NT2/D1 (cell line): ENCODE data around the gene CALU.

Experiments used
- DNase-seq: peaks from one replicate; pipeline ENCODE4 v3.0.0-alpha.2; 2011; ENCODE audit warnings: low read depth, low spot score
- H3K27me3 ChIP-seq: 2 replicates; pipeline ENCODE4 v1.6.0; 2011; ENCODE audit warnings: mild to moderate bottlenecking; ENCODE audit not compliant: insufficient read length, insufficient read depth
- H3K36me3 ChIP-seq: 2 replicates; pipeline ENCODE4 v1.6.1; 2011; ENCODE audit warnings: mild to moderate bottlenecking, low read length, mixed read lengths; ENCODE audit not compliant: insufficient read depth, insufficient read length
- H3K4me1 ChIP-seq: 2 replicates; pipeline ENCODE4 v1.5.1; 2011; ENCODE audit not compliant: insufficient read depth, insufficient read length
- H3K4me3 ChIP-seq: 2 replicates; pipeline ENCODE4 v1.5.1; 2011; ENCODE audit warnings: low read depth; ENCODE audit not compliant: insufficient read length
- H3K9ac ChIP-seq: 2 replicates; pipeline ENCODE4 v1.6.0; 2011; ENCODE audit warnings: low read depth; ENCODE audit not compliant: insufficient read length
- H3K9me3 ChIP-seq: 2 replicates; pipeline ENCODE4 v1.5.1; 2011; ENCODE audit warnings: mild to moderate bottlenecking, low read length; ENCODE audit not compliant: insufficient read depth
- SUZ12 ChIP-seq: IDR thresholded peaks from 2 replicates; pipeline ENCODE4 v1.6.1; 2011; ENCODE audit not compliant: insufficient read length, insufficient read depth; ENCODE audit errors: extremely low read depth
- YY1 ChIP-seq: IDR thresholded peaks from 2 replicates; pipeline ENCODE4 v1.6.1; 2011; ENCODE audit not compliant: insufficient read length, insufficient read depth
- ZNF274 ChIP-seq: IDR thresholded peaks from 2 replicates; pipeline ENCODE4 v1.6.1; 2011; ENCODE audit warnings: mild to moderate bottlenecking, low read depth, low read length

CALU gene

GRCh38 chr7:128804484-128804883, 65.3 kb downstream of the CALU start:
- Histone ChIP-seq H3K9ac (no peak overlapping the region), H3K4me3 (no peak overlapping the region), H3K9me3 (no peaks in the 10 kb centered on the region), H3K4me1 (no peaks in the 10 kb centered on the region), H3K36me3 (peaks cover 44% of the 10 kb centered on the region), H3K27me3 (no peaks in the 10 kb centered on the region)
- TF ChIP-seq YY1 (no peak), SUZ12 (no peak), ZNF274 (no peak)
- DNase-seq, result no peak

DNA sequence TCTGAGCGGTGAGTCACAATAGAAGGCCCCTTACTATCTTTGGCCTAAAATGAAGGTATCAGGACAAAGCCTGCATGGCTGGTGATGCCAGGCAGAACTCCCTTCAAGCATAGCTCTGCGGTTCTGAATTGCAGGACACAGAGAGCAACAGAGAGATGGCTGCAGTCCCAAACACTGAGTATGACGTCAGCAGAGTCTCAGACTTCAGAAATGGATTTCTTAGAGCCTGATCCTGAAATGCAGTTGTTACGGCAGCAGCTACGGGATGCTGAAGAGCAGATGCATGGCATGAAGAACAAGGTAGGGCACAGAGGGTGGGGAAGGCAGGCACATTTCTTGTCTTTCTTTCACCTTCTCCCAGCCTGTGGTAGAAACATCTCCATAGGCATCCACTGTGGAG, 66.1 kb downstream of the CALU start:
- no peak for DNase-seq
- Histone ChIP-seq H3K9ac (no peak overlapping the region), H3K4me3 (no peak overlapping the region), H3K27me3 (no peaks in the 10 kb centered on the region), H3K4me1 (no peaks in the 10 kb centered on the region), H3K36me3 (peaks cover 47% of the 10 kb centered on the region), H3K9me3 (no peaks in the 10 kb centered on the region)
- TF ChIP-seq SUZ12 (no peak), ZNF274 (no peak), YY1 (no peak)

- Histone ChIP-seq H3K36me3 (peaks cover 41% of the 10 kb centered on the region), H3K9me3 (no peaks in the 10 kb centered on the region), H3K9ac (no peak overlapping the region), H3K4me3 (no peak overlapping the region), H3K27me3 (no peaks in the 10 kb centered on the region), H3K4me1 (no peaks in the 10 kb centered on the region)
- DNase-seq, result no peak
- TF ChIP-seq SUZ12 (no peak), ZNF274 (no peak), YY1 (no peak)
Measured at GRCh38 chr7:128807191-128807590, 68.0 kb downstream of the CALU start.

GRCh38 chr7:128809363-128809762, 70.2 kb downstream of the CALU start:
- Histone ChIP-seq H3K4me1 (no peaks in the 10 kb centered on the region), H3K36me3 (peaks cover 40% of the 10 kb centered on the region), H3K27me3 (no peaks in the 10 kb centered on the region), H3K9ac (no peak overlapping the region), H3K9me3 (no peaks in the 10 kb centered on the region), H3K4me3 (no peak overlapping the region)
- no peak for DNase-seq
- TF ChIP-seq SUZ12 (no peak), ZNF274 (no peak), YY1 (no peak)

DNA sequence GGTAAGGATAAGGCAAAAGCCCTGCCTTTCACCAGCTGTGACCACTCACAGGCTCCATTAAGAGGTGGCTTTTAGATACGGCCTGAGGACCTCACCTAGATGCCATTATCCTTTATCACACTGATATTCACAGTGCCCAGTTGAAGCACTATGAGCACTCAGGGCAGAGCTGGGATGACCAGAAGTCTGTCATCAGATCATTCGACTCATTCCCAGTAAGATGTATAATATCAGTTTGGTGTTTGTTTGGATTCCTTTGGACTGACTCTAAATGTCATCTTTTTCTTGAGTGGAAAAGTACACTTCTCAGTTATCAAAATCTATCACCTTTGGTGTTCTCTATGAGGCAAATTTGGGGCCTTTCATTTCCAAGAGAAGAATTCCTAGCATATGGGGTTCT, 71.3 kb downstream of the CALU start:
- Histone ChIP-seq H3K4me1 (peaks cover 2% of the 10 kb centered on the region), H3K36me3 (peaks cover 36% of the 10 kb centered on the region), H3K9ac (no peak overlapping the region), H3K4me3 (no peak overlapping the region), H3K9me3 (no peaks in the 10 kb centered on the region), H3K27me3 (no peaks in the 10 kb centered on the region)
- TF ChIP-seq ZNF274, result no peak
- no peak for TF ChIP-seq YY1
- no peak for TF ChIP-seq SUZ12
- DNase-seq, result no peak

- H3K4me3 ChIP-seq, result no peak overlapping the region
- TF ChIP-seq ZNF274, result no peak
- TF ChIP-seq YY1, result no peak
- TF ChIP-seq SUZ12, result no peak
- H3K9me3 ChIP-seq, result no peaks in the 10 kb centered on the region
- peaks cover 31% of the 10 kb centered on the region for H3K36me3 ChIP-seq
- no peaks in the 10 kb centered on the region for H3K27me3 ChIP-seq
- H3K4me1 ChIP-seq, result peaks cover 2% of the 10 kb centered on the region
- no peak overlapping the region for H3K9ac ChIP-seq
- no peak for DNase-seq
Measured at GRCh38 chr7:128810997-128811396, 71.8 kb downstream of the CALU start.

GRCh38 chr7:128811631-128812430, 72.7 kb downstream of the CALU start:
- no peaks in the 10 kb centered on the region for H3K9me3 ChIP-seq
- no peak for DNase-seq
- H3K36me3 ChIP-seq, result peaks cover 23% of the 10 kb centered on the region
- H3K4me3 ChIP-seq, result no peak overlapping the region
- no peaks in the 10 kb centered on the region for H3K27me3 ChIP-seq
- peaks cover 2% of the 10 kb centered on the region for H3K4me1 ChIP-seq
- no peak overlapping the region for H3K9ac ChIP-seq
- no peak for TF ChIP-seq SUZ12
- no peak for TF ChIP-seq ZNF274
- TF ChIP-seq YY1, result no peak
